ENCODE data around the gene TMC7. TPM values are rescaled to one million over a fixed set of nuclear protein-coding genes. Genes with fewer than 3 reads are reported as not detected.

The TMC7 gene
- total and polyA plus RNA-seq, 2 experiments from 2014 or later, result 1.7 to 2.4 TPM

DNA sequence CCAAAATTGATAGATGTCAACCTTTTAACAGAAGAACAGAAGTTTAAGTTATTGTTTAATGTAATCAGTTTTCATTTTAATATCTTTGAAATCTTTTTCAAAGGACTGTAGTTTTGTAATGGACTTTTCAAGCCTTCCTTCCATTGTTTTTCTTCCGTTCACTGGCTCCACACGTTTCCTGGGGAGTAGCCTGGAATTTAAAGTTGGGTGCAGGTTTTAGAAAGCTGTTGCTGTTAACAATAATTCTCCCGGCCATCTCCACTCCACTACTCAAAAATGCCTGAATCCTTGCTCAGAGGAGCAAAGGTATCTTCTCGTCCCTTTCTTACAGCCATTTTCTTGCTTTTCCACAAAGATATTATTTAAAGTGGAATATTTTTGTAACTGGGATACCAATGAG is 79.0 kb downstream of the TMC7 start (continued):
- TF ChIP-seq, protein P1, sequence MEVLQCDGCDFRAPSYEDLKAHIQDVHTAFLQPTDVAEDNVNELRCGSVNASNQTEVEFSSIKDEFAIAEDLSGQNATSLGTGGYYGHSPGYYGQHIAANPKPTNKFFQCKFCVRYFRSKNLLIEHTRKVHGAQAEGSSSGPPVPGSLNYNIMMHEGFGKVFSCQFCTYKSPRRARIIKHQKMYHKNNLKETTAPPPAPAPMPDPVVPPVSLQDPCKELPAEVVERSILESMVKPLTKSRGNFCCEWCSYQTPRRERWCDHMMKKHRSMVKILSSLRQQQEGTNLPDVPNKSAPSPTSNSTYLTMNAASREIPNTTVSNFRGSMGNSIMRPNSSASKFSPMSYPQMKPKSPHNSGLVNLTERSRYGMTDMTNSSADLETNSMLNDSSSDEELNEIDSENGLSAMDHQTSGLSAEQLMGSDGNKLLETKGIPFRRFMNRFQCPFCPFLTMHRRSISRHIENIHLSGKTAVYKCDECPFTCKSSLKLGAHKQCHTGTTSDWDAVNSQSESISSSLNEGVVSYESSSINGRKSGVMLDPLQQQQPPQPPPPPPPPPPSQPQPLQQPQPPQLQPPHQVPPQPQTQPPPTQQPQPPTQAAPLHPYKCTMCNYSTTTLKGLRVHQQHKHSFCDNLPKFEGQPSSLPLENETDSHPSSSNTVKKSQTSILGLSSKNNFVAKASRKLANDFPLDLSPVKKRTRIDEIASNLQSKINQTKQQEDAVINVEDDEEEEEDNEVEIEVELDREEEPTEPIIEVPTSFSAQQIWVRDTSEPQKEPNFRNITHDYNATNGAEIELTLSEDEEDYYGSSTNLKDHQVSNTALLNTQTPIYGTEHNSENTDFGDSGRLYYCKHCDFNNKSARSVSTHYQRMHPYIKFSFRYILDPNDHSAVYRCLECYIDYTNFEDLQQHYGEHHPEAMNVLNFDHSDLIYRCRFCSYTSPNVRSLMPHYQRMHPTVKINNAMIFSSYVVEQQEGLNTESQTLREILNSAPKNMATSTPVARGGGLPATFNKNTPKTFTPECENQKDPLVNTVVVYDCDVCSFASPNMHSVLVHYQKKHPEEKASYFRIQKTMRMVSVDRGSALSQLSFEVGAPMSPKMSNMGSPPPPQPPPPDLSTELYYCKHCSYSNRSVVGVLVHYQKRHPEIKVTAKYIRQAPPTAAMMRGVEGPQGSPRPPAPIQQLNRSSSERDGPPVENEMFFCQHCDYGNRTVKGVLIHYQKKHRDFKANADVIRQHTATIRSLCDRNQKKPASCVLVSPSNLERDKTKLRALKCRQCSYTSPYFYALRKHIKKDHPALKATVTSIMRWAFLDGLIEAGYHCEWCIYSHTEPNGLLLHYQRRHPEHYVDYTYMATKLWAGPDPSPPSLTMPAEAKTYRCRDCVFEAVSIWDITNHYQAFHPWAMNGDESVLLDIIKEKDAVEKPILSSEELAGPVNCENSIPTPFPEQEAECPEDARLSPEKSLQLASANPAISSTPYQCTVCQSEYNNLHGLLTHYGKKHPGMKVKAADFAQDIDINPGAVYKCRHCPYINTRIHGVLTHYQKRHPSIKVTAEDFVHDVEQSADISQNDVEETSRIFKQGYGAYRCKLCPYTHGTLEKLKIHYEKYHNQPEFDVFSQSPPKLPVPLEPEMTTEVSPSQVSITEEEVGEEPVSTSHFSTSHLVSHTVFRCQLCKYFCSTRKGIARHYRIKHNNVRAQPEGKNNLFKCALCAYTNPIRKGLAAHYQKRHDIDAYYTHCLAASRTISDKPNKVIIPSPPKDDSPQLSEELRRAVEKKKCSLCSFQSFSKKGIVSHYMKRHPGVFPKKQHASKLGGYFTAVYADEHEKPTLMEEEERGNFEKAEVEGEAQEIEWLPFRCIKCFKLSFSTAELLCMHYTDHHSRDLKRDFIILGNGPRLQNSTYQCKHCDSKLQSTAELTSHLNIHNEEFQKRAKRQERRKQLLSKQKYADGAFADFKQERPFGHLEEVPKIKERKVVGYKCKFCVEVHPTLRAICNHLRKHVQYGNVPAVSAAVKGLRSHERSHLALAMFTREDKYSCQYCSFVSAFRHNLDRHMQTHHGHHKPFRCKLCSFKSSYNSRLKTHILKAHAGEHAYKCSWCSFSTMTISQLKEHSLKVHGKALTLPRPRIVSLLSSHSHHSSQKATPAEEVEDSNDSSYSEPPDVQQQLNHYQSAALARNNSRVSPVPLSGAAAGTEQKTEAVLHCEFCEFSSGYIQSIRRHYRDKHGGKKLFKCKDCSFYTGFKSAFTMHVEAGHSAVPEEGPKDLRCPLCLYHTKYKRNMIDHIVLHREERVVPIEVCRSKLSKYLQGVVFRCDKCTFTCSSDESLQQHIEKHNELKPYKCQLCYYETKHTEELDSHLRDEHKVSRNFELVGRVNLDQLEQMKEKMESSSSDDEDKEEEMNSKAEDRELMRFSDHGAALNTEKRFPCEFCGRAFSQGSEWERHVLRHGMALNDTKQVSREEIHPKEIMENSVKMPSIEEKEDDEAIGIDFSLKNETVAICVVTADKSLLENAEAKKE (CRISPR knock-in tag; IDR thresholded peaks at IDR 0.05), result no peak
- no peak for TF ChIP-seq JUNB (IDR thresholded peaks at IDR 0.05; ENCODE audit: unreplicated experiment)
- TF ChIP-seq ZNF331 (CRISPR knock-in tag; IDR thresholded peaks at IDR 0.05; ENCODE audit: low read depth), result no peak
- no peak for TF ChIP-seq ETS1 (IDR thresholded peaks at IDR 0.05)

DNA sequence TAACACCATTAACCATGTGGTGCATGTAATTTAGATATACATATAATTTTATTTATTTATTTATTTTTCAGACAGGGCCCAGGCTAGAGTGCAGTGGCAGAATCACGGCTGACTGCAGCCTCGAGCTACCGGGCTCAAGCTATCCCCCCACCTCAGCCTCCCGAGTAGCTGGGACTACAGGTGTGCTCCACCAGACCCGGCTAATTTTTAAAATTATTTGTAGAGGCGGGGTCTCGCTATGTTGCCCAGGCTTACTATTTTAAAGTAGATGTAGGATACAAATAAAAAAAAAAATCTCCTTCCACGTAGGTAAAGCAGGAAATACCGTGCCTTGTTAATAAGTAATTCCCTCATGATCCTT is 83.2 kb downstream of the TMC7 start:
- Histone ChIP-seq H4K20me1 (replicated peaks; ENCODE audit: insufficient read depth) (no peaks in the 10 kb centered on the region), H3K36me3 (ENCODE audit: insufficient read depth) (no peaks in the 10 kb centered on the region), H2AFZ (no peak overlapping the region), H3K4me1 (ENCODE audit: insufficient read depth) (no peaks in the 10 kb centered on the region; the same call in 1 of the 2 replicates), H3K4me2 (no peak overlapping the region), H3F3A (replicated peaks; ENCODE audit: low read depth) (0 out of 2 replicates have a peak, but pooled peaks cover 4% of the 10 kb centered on the region), H3K9me2 (ENCODE audit: insufficient read depth) (no peaks in the 10 kb centered on the region), H3K27ac (ENCODE audit: low read depth) (no peak overlapping the region), H3K4me3 (peak overlapping the region; percentile 57; the same call in 1 of the 2 replicates), H3K79me2 (replicated peaks; ENCODE audit: insufficient read depth) (peaks cover 14% of the 10 kb centered on the region), H3K27me3 (ENCODE audit: insufficient read depth) (no peaks in the 10 kb centered on the region)
- H3K36me3 Mint-ChIP-seq (ENCODE audit: low read depth), result no peaks in the 10 kb centered on the region
- H3K27me3 Mint-ChIP-seq (ENCODE audit: insufficient read depth, low read depth, poor library complexity), result peaks cover 9% of the 10 kb centered on the region
- H3K27ac Mint-ChIP-seq, result peak overlapping the region; percentile 99
- no peaks in the 10 kb centered on the region; the same call in 1 of the 3 replicates for H3K4me1 Mint-ChIP-seq
- H3K4me3 Mint-ChIP-seq, result peak overlapping the region; percentile 92
- DNase-seq (ENCODE audit: low spot score) (no peak), ATAC-seq (no peak)
- H3K9me3 Mint-ChIP-seq, result no peaks in the 10 kb centered on the region
- TF ChIP-seq POLR2AphosphoS5 (IDR thresholded peaks at IDR 0.05; ENCODE audit: low read depth) (no peak), EZH2phosphoT487 (IDR thresholded peaks at IDR 0.05; ENCODE audit: unreplicated experiment) (no peak), NANOG (IDR thresholded peaks at IDR 0.05; ENCODE audit: borderline replicate concordance) (no peak), STAT1 (IDR thresholded peaks at IDR 0.05; ENCODE audit: unreplicated experiment) (no peak), ETS1 (IDR thresholded peaks at IDR 0.05) (no peak), ZNF114 (CRISPR knock-in tag; IDR thresholded peaks at IDR 0.05) (no peak), REST (IDR thresholded peaks at IDR 0.05; ENCODE audit: unreplicated experiment) (no peak)

Data from GM23338 (cell line).